CD4-positive, alpha-beta memory T cell (primary cell): ENCODE measurements around the gene PLA2G4B. TPM values are rescaled to one million over a fixed set of nuclear protein-coding genes. Genes with fewer than 3 reads are reported as not detected.

Source experiments
- CTCF ChIA-PET: fragments of 350-600 bp; sonication (Branson Sonifier 250); formaldehyde crosslinking; loops from one replicate; lab custom pipeline; 2021; ENCODE audit warnings: inconsistent platforms; ENCODE audit not compliant: partially characterized antibody; lab: Charles Lee
- POLR2A ChIA-PET: fragments of 350-600 bp; sonication (Branson Sonifier 250); formaldehyde crosslinking; loops from one replicate; lab custom pipeline; 2021; ENCODE audit not compliant: partially characterized antibody; lab: Charles Lee
- DNase-seq, 5 donors: peaks; one replicate each; pipeline versions ENCODE4 v3.0.0 to v3.0.0-alpha.2; 2020 to 2022; ENCODE audit warnings: mixed read lengths in 1 of 5
- H3K27ac ChIP-seq: one replicate; pipeline ENCODE4 v1.7.0; 2013; ENCODE audit warnings: low read depth, low read length
- H3K27me3 ChIP-seq: 2 replicates; pipeline ENCODE4 v1.7.0; 2013; ENCODE audit warnings: mild to moderate bottlenecking, low read length, moderate library complexity; ENCODE audit not compliant: insufficient read depth
- H3K36me3 ChIP-seq: 2 replicates; pipeline ENCODE4 v1.7.0; 2013; ENCODE audit warnings: mild to moderate bottlenecking, low read length, moderate library complexity; ENCODE audit not compliant: insufficient read depth
- H3K4me1 ChIP-seq: 2 replicates; pipeline ENCODE4 v1.7.0; 2013; ENCODE audit warnings: mild to moderate bottlenecking, low read length, moderate library complexity; ENCODE audit not compliant: insufficient read depth
- H3K4me3 ChIP-seq, 2 donors: one replicate each; pipeline ENCODE4 v1.7.0; 2013; ENCODE audit warnings: low read length in 2 of 2, mild to moderate bottlenecking in 1 of 2
- H3K9me3 ChIP-seq, 2 donors: one replicate each; pipeline ENCODE4 v1.7.0; 2013; ENCODE audit warnings: low read length in 2 of 2, control low read depth in 1 of 2; ENCODE audit not compliant: control insufficient read depth in 1 of 2
- H3K27ac Mint-ChIP-seq, 7 donors: one replicate each; pipeline ENCODE4 v1.8.0; 2020 to 2021; ENCODE audit warnings: mixed read lengths in 7 of 7, mild to moderate bottlenecking in 6 of 7, inconsistent platforms in 3 of 7, moderate library complexity in 3 of 7
- H3K27me3 Mint-ChIP-seq, 2 donors: one replicate each; pipeline ENCODE4 v1.8.0; 2020 to 2021; ENCODE audit warnings: mixed read lengths in 2 of 2
- H3K36me3 Mint-ChIP-seq, 2 donors: one replicate each; pipeline ENCODE4 v1.8.0; 2020 to 2021; ENCODE audit warnings: mixed read lengths in 2 of 2, inconsistent platforms in 1 of 2, mild to moderate bottlenecking in 1 of 2
- H3K4me1 Mint-ChIP-seq, 4 donors: one replicate each; pipeline ENCODE4 v1.8.0; 2020 to 2021; ENCODE audit warnings: mixed read lengths in 4 of 4, mild to moderate bottlenecking in 1 of 4
- H3K4me3 Mint-ChIP-seq, 8 donors: one replicate each; pipeline ENCODE4 v1.8.0; 2020 to 2021; ENCODE audit warnings: mixed read lengths in 8 of 8, mild to moderate bottlenecking in 7 of 8, moderate library complexity in 6 of 8, inconsistent platforms in 3 of 8
- H3K9me3 Mint-ChIP-seq, 8 donors: one replicate each; pipeline ENCODE4 v1.8.0; 2020 to 2021; ENCODE audit warnings: mixed read lengths in 8 of 8, mild to moderate bottlenecking in 5 of 8, inconsistent platforms in 3 of 8, moderate library complexity in 1 of 8
- intact Hi-C: fragments of 100-400 bp; cut with micrococcal nuclease; formaldehyde crosslinking; loops from one replicate; pipeline ENCODE4 v1.15.1; 2023
- polyA plus RNA-seq, 2 donors: library from polyadenylated mRNA; unstranded; fragments of 300-500 nt; fragmentation: Illumina TruSeq; gene quantifications; one replicate each; pipeline ENCODE4 v1.2.3, GENCODE V29; 2021
- total RNA-seq, 2 experiments: library from RNA; stranded (reverse); gene quantifications; one replicate each; pipeline ENCODE4 v1.2.3, GENCODE V29; 2021

Gene PLA2G4B, protein sequence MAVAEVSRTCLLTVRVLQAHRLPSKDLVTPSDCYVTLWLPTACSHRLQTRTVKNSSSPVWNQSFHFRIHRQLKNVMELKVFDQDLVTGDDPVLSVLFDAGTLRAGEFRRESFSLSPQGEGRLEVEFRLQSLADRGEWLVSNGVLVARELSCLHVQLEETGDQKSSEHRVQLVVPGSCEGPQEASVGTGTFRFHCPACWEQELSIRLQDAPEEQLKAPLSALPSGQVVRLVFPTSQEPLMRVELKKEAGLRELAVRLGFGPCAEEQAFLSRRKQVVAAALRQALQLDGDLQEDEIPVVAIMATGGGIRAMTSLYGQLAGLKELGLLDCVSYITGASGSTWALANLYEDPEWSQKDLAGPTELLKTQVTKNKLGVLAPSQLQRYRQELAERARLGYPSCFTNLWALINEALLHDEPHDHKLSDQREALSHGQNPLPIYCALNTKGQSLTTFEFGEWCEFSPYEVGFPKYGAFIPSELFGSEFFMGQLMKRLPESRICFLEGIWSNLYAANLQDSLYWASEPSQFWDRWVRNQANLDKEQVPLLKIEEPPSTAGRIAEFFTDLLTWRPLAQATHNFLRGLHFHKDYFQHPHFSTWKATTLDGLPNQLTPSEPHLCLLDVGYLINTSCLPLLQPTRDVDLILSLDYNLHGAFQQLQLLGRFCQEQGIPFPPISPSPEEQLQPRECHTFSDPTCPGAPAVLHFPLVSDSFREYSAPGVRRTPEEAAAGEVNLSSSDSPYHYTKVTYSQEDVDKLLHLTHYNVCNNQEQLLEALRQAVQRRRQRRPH
- total RNA-seq (10 to 100 TPM; 64.5 to 64.9 TPM), polyA plus RNA-seq (1 to 10 TPM; 1.5 to 2.8 TPM)

DNA sequence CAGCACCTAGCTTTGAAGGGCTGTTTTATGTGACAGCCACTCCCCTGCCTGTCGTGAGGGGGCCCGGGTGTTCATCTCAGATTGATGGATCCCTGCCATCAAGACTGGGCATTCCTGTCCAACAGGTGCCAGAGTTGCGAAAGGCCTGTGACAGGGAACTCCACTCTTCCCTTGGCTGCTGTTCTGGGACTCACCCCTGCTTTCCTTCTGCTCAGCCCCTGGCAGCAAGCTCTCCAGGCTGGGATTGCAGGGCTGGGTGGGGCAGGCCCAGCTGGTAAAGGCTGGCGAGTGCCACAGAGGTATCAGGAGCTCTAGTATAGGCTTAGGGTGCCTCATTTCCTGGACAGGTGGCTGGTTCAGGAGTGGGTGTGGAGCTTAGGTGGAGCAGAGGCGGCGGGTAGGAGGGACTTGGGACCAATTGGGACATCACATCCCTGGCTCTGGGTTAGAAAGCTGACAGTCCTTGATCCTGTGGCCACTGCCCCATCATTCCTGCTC, at the start of gene PLA2G4B:
TSS of gene PLA2G4B (plus strand) at position 448 of the 498 bp plus-strand sequence. CDS start 67 bp downstream, outside the sequence.
- no peaks in the 10 kb centered on the region for H3K9me3 Mint-ChIP-seq
- no peak within 1 kb of the TSS for H3K4me3 ChIP-seq
- no peak for DNase-seq
- H3K27ac ChIP-seq: no peak within 1 kb of the TSS
- H3K4me3 Mint-ChIP-seq: no peak within 1 kb of the TSS
- CTCF ChIA-PET: interaction anchor here (1.2 kb wide), 1 partner anchor 66 kb away, joined by 5 read pairs; no protein-coding TSS in a partner anchor
- no peaks in the 10 kb centered on the region for H3K27me3 ChIP-seq
- no peaks in the 10 kb centered on the region for H3K9me3 ChIP-seq
- intact Hi-C loops: no loop called here
- peaks cover 3 to 20% (median 12%) of the 10 kb centered on the region in 4 donors for H3K4me1 Mint-ChIP-seq
- POLR2A ChIA-PET: interaction anchor here (1.0 kb wide), 1 partner anchor 64 kb away, joined by 3 read pairs; the partner anchor contains the start of gene MAPKBP1
- H3K27ac Mint-ChIP-seq: peak within 1 kb of the TSS in 3 of 7 donors; percentile 36 to 62 (median 47)
- H3K36me3 ChIP-seq: peaks cover 7% of the 10 kb centered on the region
- H3K4me1 ChIP-seq: no peaks in the 10 kb centered on the region
- no peaks in the 10 kb centered on the region for H3K27me3 Mint-ChIP-seq
- peaks cover 5 to 27% of the 10 kb centered on the region in 2 donors for H3K36me3 Mint-ChIP-seq

DNA sequence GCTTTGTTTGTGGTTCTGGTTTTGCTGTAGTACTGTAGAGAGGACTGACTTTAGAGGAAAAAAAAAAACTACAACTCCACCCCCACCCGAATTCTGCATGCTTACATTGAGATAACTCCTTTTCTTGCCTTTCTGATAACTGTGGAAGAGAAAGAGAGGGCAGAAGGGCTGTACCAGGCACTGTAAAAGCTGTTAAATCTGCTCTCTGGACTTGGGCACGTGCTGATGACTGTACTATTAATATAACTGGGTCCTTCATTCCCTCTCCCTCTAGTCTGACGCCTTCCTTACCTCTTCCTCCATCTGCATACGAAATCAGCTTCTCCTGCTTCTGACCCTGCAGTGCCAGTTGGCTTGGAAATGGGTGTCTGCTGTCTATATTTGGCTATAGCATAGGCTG, 49.4 kb upstream of the PLA2G4B start:
- CTCF ChIA-PET: interaction anchor here (1.1 to 1.5 kb wide), 2 partner anchors 16 to 22 kb away, joined by 4 read pairs; no protein-coding TSS in a partner anchor
- Histone ChIP-seq H3K27me3 (no peaks in the 10 kb centered on the region), H3K4me3 (no peak overlapping the region), H3K9me3 (no peaks in the 10 kb centered on the region), H3K27ac (no peak overlapping the region), H3K4me1 (peaks cover 19% of the 10 kb centered on the region), H3K36me3 (no peaks in the 10 kb centered on the region)
- Mint-ChIP-seq H3K36me3 (no peaks in the 10 kb centered on the region), H3K4me3 (no peak overlapping the region), H3K9me3 (no peaks in the 10 kb centered on the region), H3K27me3 (no peaks in the 10 kb centered on the region), H3K4me1 (peaks cover 29 to 45% (median 36%) of the 10 kb centered on the region in 4 donors), H3K27ac (peak overlapping the region in 1 of 7 donors; percentile 30)
- intact Hi-C loops: no loop called here
- no peak for DNase-seq
- POLR2A ChIA-PET: interaction anchor here (1.3 kb wide), 1 partner anchor 12 kb away, joined by 3 read pairs; no protein-coding TSS in a partner anchor

DNA sequence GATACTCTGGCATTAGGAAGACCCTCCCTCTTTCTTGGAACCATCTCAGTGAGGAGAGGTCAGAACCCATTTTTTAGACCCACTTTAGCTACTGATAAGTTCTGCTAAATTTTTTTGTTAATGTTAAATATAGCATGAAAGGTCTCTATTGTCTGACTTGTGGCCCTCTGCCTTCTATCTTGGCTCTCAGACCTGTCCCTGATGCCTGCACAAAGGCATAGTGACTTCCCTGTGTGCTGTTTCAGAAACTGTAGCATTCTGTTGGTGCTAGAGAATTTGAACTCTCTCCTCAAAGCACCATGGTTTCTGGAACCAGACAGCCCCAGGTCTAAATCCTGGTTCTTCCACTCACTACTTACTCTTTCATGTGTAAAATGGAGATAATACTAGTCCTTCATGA, 49.0 kb upstream of the PLA2G4B start:
- H3K27ac Mint-ChIP-seq: no peak overlapping the region
- intact Hi-C loops: no loop called here
- Histone ChIP-seq H3K9me3 (no peaks in the 10 kb centered on the region), H3K27ac (no peak overlapping the region), H3K4me3 (no peak overlapping the region), H3K4me1 (peaks cover 19% of the 10 kb centered on the region), H3K36me3 (no peaks in the 10 kb centered on the region), H3K27me3 (no peaks in the 10 kb centered on the region)
- ChIA-PET POLR2A (interaction anchor here (1.3 kb wide), 1 partner anchor 12 kb away, joined by 3 read pairs; no protein-coding TSS in a partner anchor), CTCF (interaction anchor here (1.1 to 1.5 kb wide), 2 partner anchors 17 to 22 kb away, joined by 4 read pairs; no protein-coding TSS in a partner anchor)
- no peak overlapping the region for H3K4me3 Mint-ChIP-seq
- no peaks in the 10 kb centered on the region for H3K9me3 Mint-ChIP-seq
- H3K27me3 Mint-ChIP-seq: no peaks in the 10 kb centered on the region
- peaks cover 30 to 45% (median 36%) of the 10 kb centered on the region in 4 donors for H3K4me1 Mint-ChIP-seq
- no peaks in the 10 kb centered on the region for H3K36me3 Mint-ChIP-seq
- no peak for DNase-seq

DNA sequence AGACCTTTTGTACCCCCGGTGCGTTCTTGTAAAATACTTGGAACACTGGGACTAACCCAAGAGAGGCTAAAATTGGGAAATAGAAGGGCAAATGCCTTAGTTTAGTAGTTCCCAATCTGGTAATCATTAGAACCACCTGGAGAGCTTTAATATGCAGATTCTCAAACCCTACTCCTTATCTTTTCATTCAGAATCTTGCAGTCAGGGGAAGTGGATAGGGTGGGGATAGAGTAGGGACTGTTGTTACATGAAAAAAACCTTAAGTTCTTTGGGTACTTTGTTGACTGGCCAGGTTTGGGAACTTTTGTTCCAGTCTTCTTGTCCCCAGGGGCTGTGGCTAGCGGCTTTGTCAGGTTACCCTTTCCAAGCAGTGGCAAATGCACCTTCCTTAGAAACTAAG, 48.5 kb upstream of the PLA2G4B start:
- DNase-seq: no peak
- no peak overlapping the region for H3K27ac ChIP-seq
- ChIA-PET CTCF (interaction anchor here (1.5 kb wide), 1 partner anchor 21 kb away, joined by 4 read pairs; no protein-coding TSS in a partner anchor), POLR2A (interaction anchor here (1.3 kb wide), 1 partner anchor 13 kb away, joined by 3 read pairs; no protein-coding TSS in a partner anchor)
- no peaks in the 10 kb centered on the region for H3K36me3 ChIP-seq
- no peaks in the 10 kb centered on the region for H3K9me3 ChIP-seq
- no peaks in the 10 kb centered on the region for H3K27me3 ChIP-seq
- intact Hi-C loops: no loop called here
- peak overlapping the region in 2 of 7 donors; percentile 13 to 43 for H3K27ac Mint-ChIP-seq
- H3K4me3 Mint-ChIP-seq: no peak overlapping the region
- H3K4me1 ChIP-seq: peaks cover 19% of the 10 kb centered on the region
- no peaks in the 10 kb centered on the region for H3K27me3 Mint-ChIP-seq
- no peaks in the 10 kb centered on the region for H3K36me3 Mint-ChIP-seq
- no peak overlapping the region for H3K4me3 ChIP-seq
- peaks cover 31 to 46% (median 38%) of the 10 kb centered on the region in 4 donors for H3K4me1 Mint-ChIP-seq
- H3K9me3 Mint-ChIP-seq: no peaks in the 10 kb centered on the region

DNA sequence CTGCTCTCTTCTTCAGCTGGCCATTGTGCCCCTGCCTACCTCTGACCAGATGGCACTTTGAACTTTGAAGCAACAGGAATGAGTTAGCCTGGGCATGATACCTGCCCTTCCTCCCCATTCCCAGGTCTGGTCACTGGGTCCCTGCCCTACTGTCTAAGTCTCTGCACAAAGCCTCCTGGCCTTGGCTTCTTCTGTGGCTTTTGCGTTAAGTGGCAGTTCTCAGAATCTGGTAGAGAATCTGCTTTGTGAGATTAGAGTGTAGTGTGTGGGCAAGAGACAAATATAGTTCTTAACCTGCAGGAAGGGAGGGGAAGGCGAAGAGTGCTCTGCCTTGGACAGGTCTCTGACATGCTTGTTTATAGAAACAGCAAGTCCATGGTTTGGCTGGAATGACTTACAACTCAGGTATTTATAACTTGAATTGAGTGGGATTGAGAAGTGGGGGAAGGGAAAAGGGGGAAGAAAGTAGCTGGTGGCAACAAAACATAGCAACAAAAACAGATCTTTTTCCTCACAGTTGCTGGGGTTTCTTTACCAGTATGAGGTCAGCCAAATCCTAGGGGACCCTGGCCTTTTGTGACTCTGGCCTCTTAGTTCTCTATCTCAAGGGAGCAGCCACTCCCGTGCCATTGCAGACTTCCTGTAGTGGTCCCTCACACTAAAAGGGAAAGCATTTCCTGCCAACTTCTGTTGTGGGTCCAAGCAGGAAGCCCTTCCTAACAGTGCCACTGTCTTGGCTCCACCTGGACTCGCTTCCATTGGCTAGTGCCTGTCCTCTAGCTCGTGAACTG, 47.7 kb upstream of the PLA2G4B start:
- H3K27ac ChIP-seq: no peak overlapping the region
- POLR2A ChIA-PET: interaction anchor here (1.5 kb wide), 1 partner anchor 17 kb away, joined by 6 read pairs; the partner anchor contains the start of gene MAPKBP1
- peaks cover 19% of the 10 kb centered on the region for H3K4me1 ChIP-seq
- H3K27me3 Mint-ChIP-seq: no peaks in the 10 kb centered on the region
- no peaks in the 10 kb centered on the region for H3K27me3 ChIP-seq
- intact Hi-C loops: no loop called here
- H3K4me1 Mint-ChIP-seq: peaks cover 33 to 52% (median 42%) of the 10 kb centered on the region in 4 donors
- no peaks in the 10 kb centered on the region for H3K36me3 Mint-ChIP-seq
- peak overlapping the region in 2 of 8 donors; percentile 33 to 52 for H3K4me3 Mint-ChIP-seq
- no peak overlapping the region for H3K4me3 ChIP-seq
- no peaks in the 10 kb centered on the region for H3K9me3 ChIP-seq
- DNase-seq: no peak
- H3K27ac Mint-ChIP-seq: peak overlapping the region in 5 of 7 donors; percentile 22 to 74 (median 43)
- no peaks in the 10 kb centered on the region for H3K9me3 Mint-ChIP-seq
- H3K36me3 ChIP-seq: no peaks in the 10 kb centered on the region
- CTCF ChIA-PET: no interaction called here

DNA sequence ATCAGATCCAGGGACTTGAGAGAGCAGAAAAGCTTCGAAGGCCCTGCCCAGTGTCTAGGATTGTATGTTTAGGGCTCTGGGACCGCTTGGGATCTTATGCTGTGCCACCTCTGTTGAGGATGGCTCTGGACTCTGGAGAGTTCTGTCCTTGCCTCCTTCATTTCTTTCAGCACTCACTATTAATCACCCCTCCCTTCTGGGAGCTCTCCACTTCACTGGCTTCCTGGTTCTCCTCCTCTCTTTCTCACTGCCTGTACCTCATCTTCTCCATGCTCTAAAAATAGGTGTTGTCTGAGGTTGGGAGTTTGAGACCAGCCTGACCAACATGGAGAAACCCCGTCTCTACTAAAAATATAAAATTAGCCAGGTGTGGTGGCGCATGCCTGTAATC, 47.1 kb upstream of the PLA2G4B start:
- peak overlapping the region in 1 of 7 donors; percentile 30 for H3K27ac Mint-ChIP-seq
- no peaks in the 10 kb centered on the region for H3K9me3 ChIP-seq
- no peaks in the 10 kb centered on the region for H3K36me3 Mint-ChIP-seq
- ChIA-PET CTCF (no interaction called here), POLR2A (interaction anchor here (0.6 to 1.5 kb wide), 2 partner anchors 18 to 169 kb away, joined by 5 to 6 read pairs; partner anchors contain the start of gene MAPKBP1)
- H3K27me3 ChIP-seq: no peaks in the 10 kb centered on the region
- no peaks in the 10 kb centered on the region for H3K9me3 Mint-ChIP-seq
- peaks cover 36 to 58% (median 46%) of the 10 kb centered on the region in 4 donors for H3K4me1 Mint-ChIP-seq
- H3K27ac ChIP-seq: no peak overlapping the region
- peak overlapping the region in 1 of 8 donors; percentile 52 for H3K4me3 Mint-ChIP-seq
- H3K4me3 ChIP-seq: no peak overlapping the region
- intact Hi-C loops: no loop called here
- no peaks in the 10 kb centered on the region for H3K36me3 ChIP-seq
- peaks cover 19% of the 10 kb centered on the region for H3K4me1 ChIP-seq
- no peaks in the 10 kb centered on the region for H3K27me3 Mint-ChIP-seq
- DNase-seq: no peak
